K562 (cell line): Measurements from ENCODE around the gene JUND. TPM values are rescaled to one million over a fixed set of nuclear protein-coding genes. Genes with fewer than 3 reads are reported as not detected.

ENCODE experiments used
- HEY1 ChIP-seq: fragments of 250-450 bp; sonication (Bioruptor Pico); IDR thresholded peaks from 2 replicates; pipeline ENCODE4 v1.5.0; 2020; ENCODE audit warnings: mild to moderate bottlenecking, moderate library complexity, borderline replicate concordance
- MAX ChIP-seq: sonication (generic); formaldehyde crosslinking; IDR thresholded peaks from 2 replicates; pipeline ENCODE4 v1.9.0; 2022; ENCODE audit warnings: mild to moderate bottlenecking, missing genetic modification reagents
- POLR3A ChIP-seq: IDR thresholded peaks from 2 replicates; pipeline ENCODE4 v1.6.1; 2011; ENCODE audit warnings: borderline replicate concordance, mild to moderate bottlenecking, moderate library complexity; ENCODE audit not compliant: insufficient read length, insufficient read depth; ENCODE audit errors: extremely low read depth
- RFX5 ChIP-seq: IDR thresholded peaks from 2 replicates; pipeline ENCODE4 v1.6.1; 2011; ENCODE audit warnings: low read depth, mild to moderate bottlenecking, improper control_type of control experiment, low read length
- SLC30A9 ChIP-seq: fragments of 250-450 bp; sonication (Bioruptor Pico); IDR thresholded peaks from 2 replicates; pipeline ENCODE4 v1.8.0; 2022; ENCODE audit warnings: mild to moderate bottlenecking, moderate library complexity
- SMAD2 ChIP-seq: fragments of 150-350 bp; IDR thresholded peaks from 2 replicates; pipeline ENCODE4 v1.6.1; 2014; ENCODE audit warnings: low read depth, mild to moderate bottlenecking, low read length
- TARDBP ChIP-seq: fragments of 450-650 bp; IDR thresholded peaks from 2 replicates; pipeline ENCODE4 v1.6.1; 2016
- THRB ChIP-seq: fragments of 450-650 bp; formaldehyde crosslinking; conservative IDR thresholded peaks from 2 replicates; pipeline ENCODE4 v1.4.0; 2022; ENCODE audit warnings: mild to moderate bottlenecking, missing genetic modification characterization
- ZNF318 ChIP-seq, 2 experiments: fragments of 450-650 bp; IDR thresholded peaks; 2 replicates each; pipeline ENCODE4 v1.6.1; 2016; ENCODE audit warnings: mild to moderate bottlenecking in 2 of 2, borderline replicate concordance in 1 of 2, low read depth in 1 of 2, moderate library complexity in 1 of 2
- ZNF609 ChIP-seq: sonication (generic); formaldehyde crosslinking; IDR thresholded peaks from 2 replicates; pipeline ENCODE4 v1.8.1; 2023; ENCODE audit warnings: missing genetic modification reagents, mild to moderate bottlenecking, borderline replicate concordance
- polyA plus RNA-seq, 8 experiments: library from polyadenylated mRNA; depleted of rRNA in 4 of 8; stranded (reverse) in 5 of 8; unstranded in 3 of 8; fragments of >200 nt; fragmentation: Nextera tagmentation in 2 of 8; fragmentation: Illumina TruSeq in 1 of 8; extraction: Ambion mirVana in 2 of 8; extraction: Trizol in 1 of 8; gene quantifications; 2 replicates each; pipeline versions ENCODE4 v1.2.1 to v1.2.3, GENCODE V29; 2011 to 2014; ENCODE audit warnings: inconsistent platforms in 1 of 8, missing spikeins in 1 of 8
- total RNA-seq, 7 experiments: library from RNA; depleted of rRNA in 6 of 7; stranded (reverse); fragments of >200 nt in 6 of 7; fragmentation: Illumina TruSeq in 2 of 7; extraction: Trizol in 2 of 7; gene quantifications; 2 replicates each; pipeline versions ENCODE4 v1.2.1 to v1.2.3, GENCODE V29; 2011 to 2021; ENCODE audit warnings: low replicate concordance in 1 of 7

JUND gene
- total and polyA plus RNA-seq, 9 of the 15 experiments (the other 6 are each of a cell fraction or from before 2014, with no cell fraction given), result 6.4 to 286 (median 42.3) TPM

DNA sequence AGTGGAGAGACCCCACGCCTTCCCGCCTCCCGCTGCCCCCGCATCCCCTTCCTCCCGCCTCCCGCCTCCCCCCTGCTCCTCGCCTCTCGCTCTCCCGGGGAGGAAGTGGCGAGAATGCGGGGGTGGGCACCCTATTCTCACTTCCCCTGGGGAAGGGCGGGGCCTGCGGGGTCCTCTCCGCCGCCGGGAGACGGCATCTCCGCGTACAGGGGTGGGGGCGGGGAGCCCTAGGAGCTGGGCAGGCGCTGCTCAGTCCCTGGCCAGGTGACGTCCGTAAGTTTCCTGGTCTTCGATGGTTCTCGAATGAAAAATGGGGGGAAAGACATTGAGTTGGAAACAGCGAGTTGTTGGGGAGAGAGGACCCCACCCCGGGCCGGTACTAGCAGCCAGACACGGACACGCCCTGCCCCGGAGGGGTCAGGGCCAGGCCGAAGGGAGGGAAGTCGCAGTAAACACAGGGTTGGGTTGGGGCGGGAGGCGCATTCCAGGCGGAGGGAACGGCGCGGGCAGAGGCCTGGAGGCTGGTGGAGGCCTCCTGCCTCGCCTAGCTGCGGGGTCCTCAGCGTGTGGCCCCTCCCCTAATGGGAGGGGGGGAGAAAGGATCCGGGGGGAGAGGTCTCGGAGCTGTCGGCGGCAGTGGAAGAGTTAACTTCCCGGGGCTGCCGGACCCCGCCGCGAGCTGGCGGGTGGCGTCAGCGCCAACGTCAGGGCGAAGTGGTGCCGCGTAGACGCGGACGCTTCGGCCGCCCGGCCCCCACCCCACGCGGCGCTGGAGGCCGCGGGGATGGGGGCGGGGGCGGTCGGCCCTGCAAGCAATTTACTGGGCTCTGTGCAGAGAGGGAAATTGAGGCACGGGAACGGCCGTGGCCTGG, 10.4 kb upstream of the JUND start (continued):
- TF ChIP-seq ZNF318 (IDR thresholded peaks at IDR 0.05; ENCODE audit: borderline replicate concordance in 1 of 2, low read depth in 1 of 2), result no peak
- no peak for TF ChIP-seq TARDBP
- no peak for TF ChIP-seq POLR3A
- no peak for TF ChIP-seq HEY1 (CRISPR knock-in tag)
- 0 out of 2 replicates have a peak, but pooled peaks have one; percentile 37 for TF ChIP-seq ZNF609 (CRISPR knock-in tag)
- peak; percentile 83 for TF ChIP-seq MAX
- TF ChIP-seq SMAD2, result no peak
- no peak for TF ChIP-seq THRB
- no peak for TF ChIP-seq RFX5
- no peak for TF ChIP-seq SLC30A9 (CRISPR knock-in tag)
